Measurements from ENCODE around the gene CYP2S1.

CYP2S1 gene

DNA sequence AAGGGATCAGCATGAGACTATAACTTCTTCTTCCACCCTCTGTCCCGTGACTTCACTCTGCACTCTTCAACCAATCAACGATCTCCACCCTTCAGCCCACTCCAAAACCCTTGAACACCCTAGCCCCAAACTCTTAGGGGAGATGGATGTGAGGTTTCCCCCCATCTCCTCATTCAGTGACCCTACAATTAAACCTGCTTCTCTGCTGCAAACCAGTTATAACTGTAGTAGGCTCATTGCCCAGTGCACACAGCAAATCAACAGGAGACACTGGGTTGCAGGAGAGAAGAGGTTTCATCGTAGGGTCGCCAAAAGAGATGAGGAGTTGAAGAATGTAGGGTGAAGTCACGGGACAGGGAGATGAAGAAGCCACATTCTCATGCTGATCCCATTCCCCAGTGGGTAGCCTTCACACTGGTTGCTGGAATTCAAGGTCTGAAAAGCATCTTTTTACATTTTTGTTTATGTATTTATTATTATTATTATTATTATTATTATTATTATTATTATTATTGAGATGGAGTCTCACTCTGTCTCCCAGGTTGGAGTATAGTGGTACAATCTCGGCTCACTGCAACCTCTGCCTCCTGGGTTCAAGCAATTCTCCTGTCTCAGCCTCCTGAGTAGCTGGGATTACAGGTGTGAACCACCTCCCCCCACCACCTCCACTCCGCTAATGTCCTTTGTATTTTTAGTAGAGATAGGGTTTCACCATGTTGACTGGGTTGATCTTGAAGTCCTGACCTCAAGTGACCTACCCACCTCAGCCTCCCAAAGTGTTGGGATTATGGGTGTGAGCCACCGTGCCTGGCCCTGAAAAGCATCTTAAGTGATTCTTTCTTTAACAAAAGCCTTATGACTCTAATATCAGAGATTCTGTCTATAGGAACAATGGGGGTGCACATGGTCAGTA, 5.8 kb upstream of the CYP2S1 start:
- no peak for DNase-seq
- TF ChIP-seq GATA1 (IDR thresholded peaks at IDR 0.05; ENCODE audit: low read depth, low read length): no peak
- TF ChIP-seq POLR2A (IDR thresholded peaks at IDR 0.05; ENCODE audit: low read length): no peak

DNA sequence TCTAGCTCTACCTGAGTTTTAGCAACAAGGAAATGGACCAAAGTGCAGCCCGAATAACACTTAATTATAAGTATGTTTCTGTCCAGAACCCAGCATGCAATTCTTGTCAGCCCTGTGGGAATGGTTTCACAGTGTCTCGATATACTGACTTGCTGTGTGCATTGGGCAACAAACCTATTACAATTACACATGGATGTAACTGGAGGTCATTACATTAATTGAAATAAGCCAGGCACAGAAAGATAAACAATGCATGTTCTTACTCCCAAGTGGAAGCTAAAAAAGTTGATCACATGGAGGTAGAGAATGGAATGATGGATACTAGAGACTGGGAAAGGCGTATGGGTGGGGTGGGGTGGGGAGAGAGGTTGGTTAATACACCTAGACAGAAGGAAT, 5.1 kb upstream of the CYP2S1 start:
- TF ChIP-seq POLR2A (IDR thresholded peaks at IDR 0.05; ENCODE audit: low read length) (no peak), GATA1 (IDR thresholded peaks at IDR 0.05; ENCODE audit: low read depth, low read length) (no peak)
- no peak for DNase-seq

DNA sequence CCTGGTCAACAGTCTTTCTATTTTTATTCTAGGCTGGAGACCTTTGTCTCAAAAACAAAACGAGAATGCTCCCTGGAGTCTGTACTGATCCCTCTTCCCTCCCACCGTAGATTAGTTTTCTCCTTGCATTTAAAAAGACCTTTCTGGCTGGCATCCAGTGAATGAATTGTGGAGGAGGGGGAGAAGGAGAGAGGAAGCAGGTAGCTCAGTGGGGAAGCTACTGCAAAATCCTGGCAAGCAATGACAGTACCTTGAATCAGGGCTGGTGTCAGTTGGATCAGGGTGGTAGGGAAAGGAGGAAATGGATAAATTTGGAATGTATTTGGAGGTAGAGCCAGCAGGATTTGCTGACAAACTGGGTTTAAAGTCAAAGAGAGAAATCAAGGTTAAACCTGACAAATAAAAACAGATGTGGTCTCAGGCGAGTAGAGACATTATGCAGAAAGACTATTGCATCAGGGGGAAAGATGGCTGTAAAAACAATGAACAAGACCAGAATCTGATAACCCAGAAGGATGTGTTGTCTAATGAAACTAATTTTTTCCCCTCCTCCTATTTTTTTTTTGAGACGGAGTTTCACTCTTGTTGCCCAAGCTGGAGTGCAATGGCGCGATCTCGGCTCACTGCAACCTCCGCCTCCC, 3.5 kb upstream of the CYP2S1 start:
- TF ChIP-seq GATA1 (IDR thresholded peaks at IDR 0.05; ENCODE audit: low read depth, low read length) (no peak), POLR2A (IDR thresholded peaks at IDR 0.05; ENCODE audit: low read length) (no peak)
- no peak for DNase-seq

DNA sequence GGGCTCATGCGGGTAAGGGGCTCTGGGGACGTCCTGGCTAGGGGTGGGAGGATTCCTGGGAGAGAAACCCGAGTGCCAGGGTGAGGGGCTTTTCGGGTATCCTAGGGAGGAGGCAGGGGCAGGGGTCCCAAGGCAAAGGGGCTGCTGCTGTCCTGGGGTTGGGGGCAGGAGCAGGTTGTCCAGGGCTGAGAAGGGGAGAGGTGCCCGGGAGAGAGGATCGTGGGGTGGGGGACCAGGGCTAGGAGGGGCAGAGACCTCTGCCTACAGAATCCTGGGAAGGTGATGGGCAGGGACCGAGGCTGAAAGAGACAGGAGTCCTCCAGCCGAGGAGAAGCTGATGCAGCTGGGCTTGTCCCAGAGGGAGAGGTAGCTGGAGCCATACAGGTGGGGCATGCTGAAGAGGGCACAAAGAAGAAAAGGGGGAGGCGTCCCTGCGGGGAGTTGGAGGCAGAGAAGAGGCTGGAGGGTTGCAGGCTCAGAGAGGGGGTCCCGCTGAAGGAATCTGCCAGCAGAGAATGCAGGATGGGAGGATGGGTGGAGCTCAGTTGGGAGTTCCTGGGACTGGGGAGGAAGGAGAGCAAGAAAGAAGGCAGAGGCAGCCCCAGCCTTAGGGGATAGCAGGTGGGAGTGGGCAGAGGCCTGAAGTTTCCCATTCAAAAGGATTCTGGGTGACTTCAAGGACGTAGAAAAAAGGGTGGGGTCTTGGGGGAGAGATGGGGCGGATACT, 574 bp downstream of the CYP2S1 start:
- no peak for DNase-seq
- TF ChIP-seq GATA1 (IDR thresholded peaks at IDR 0.05; ENCODE audit: low read depth, low read length) (no peak), POLR2A (IDR thresholded peaks at IDR 0.05; ENCODE audit: low read length) (no peak)

DNA sequence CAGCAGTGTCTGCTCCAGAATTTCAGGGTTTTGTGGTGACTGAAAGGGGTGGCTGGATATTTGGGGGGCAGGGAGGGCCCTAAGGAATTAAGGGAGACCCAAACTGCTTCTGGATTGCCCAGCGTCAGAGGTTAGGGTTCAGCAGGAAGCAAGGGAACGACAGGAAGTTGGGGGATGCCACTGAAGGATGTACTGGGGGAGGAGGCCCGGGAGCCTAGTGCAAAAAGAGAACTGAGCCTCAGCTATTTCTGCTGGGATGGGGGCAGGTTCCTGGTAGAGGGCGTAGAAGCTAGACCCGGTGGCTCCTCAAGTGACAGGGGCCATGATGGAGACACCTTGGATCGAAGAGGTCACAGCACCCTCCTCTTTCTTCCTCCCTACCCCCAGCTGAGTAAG, 1.1 kb downstream of the CYP2S1 start:
- DNase-seq: no peak
- TF ChIP-seq POLR2A (IDR thresholded peaks at IDR 0.05; ENCODE audit: low read length) (no peak), GATA1 (IDR thresholded peaks at IDR 0.05; ENCODE audit: low read depth, low read length) (no peak)

- no peak for DNase-seq
- no peak for TF ChIP-seq GATA1 (IDR thresholded peaks at IDR 0.05; ENCODE audit: low read depth, low read length)
- TF ChIP-seq POLR2A (IDR thresholded peaks at IDR 0.05; ENCODE audit: low read length): no peak
Measured at GRCh38 chr19:41195675-41196497, 2.9 kb downstream of the CYP2S1 start.

DNA sequence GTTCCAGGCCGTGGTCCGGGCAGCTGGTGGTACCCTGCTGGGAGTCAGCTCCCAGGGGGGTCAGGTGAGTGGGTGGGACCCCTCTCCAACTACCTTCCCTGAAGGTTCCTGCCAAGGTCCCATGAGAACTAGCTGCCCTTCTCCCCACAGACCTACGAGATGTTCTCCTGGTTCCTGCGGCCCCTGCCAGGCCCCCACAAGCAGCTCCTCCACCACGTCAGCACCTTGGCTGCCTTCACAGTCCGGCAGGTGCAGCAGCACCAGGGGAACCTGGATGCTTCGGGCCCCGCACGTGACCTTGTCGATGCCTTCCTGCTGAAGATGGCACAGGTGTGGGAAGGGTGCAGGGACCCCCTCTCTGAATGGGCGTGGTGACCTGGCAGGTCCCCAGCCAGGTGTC, 5.5 kb downstream of the CYP2S1 start:
- no peak for DNase-seq

GRCh38 chr19:41203371-41203770, 10.4 kb downstream of the CYP2S1 start:
- TF ChIP-seq GATA1 (IDR thresholded peaks at IDR 0.05; ENCODE audit: low read depth, low read length) (no peak), POLR2A (IDR thresholded peaks at IDR 0.05; ENCODE audit: low read length) (no peak)
- no peak for DNase-seq

More for the DNA sequence above, 5.5 kb downstream of the CYP2S1 start:
- TF ChIP-seq GATA1 (IDR thresholded peaks at IDR 0.05; ENCODE audit: low read depth, low read length): no peak

GRCh38 chr19:41204338-41204737, 11.3 kb downstream of the CYP2S1 start:
- DNase-seq: peak; percentile 80 to 88

GRCh38 chr19:41205995-41206394, 13.0 kb downstream of the CYP2S1 start:
- TF ChIP-seq GATA1 (IDR thresholded peaks at IDR 0.05; ENCODE audit: low read depth, low read length) (no peak), POLR2A (IDR thresholded peaks at IDR 0.05; ENCODE audit: low read length) (no peak)

DNA sequence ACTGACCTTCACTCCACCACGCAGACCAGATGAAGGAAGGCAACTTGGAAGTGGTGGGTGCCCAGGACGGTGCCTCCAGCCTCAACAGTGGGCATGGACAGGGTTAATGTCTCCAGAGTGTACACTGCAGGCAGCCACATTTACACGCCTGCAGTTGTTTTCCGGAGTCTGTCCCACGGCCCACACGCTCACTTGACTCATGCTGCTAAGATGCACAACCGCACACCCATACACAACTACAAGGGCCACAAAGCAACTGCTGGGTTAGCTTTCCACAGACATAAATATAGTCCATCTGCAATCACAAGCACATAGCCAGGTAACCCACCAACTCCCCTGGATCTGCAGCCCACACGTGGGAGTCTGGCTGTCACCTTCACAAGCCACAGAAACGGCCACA, 13.4 kb downstream of the CYP2S1 start:
- no peak for DNase-seq
- TF ChIP-seq GATA1 (IDR thresholded peaks at IDR 0.05; ENCODE audit: low read depth, low read length) (no peak), POLR2A (IDR thresholded peaks at IDR 0.05; ENCODE audit: low read length) (no peak)

More at GRCh38 chr19:41205995-41206394, 13.0 kb downstream of the CYP2S1 start:
- no peak for DNase-seq

- peak; percentile 37 to 47 for DNase-seq
- TF ChIP-seq GATA1 (IDR thresholded peaks at IDR 0.05; ENCODE audit: low read depth, low read length): no peak
Measured at GRCh38 chr19:41206926-41207750, 14.1 kb downstream of the CYP2S1 start.

- TF ChIP-seq GATA1 (IDR thresholded peaks at IDR 0.05; ENCODE audit: low read depth, low read length) (no peak), POLR2A (IDR thresholded peaks at IDR 0.05; ENCODE audit: low read length) (no peak)
- no peak for DNase-seq
Measured at GRCh38 chr19:41214161-41214560, 21.1 kb downstream of the CYP2S1 start.

Data from erythroblast (primary cell).